AG09319 (cell line): Measurements from ENCODE around the gene RAPGEF5.

Source experiments
- DNase-seq: peaks from one replicate; pipeline ENCODE4 v3.0.0-alpha.2; 2010; ENCODE audit warnings: low read depth; ENCODE audit errors: extremely low read depth
- CTCF ChIP-seq: IDR thresholded peaks from 2 replicates; pipeline ENCODE4 v1.5.1; 2011; ENCODE audit warnings: low read depth, mild to moderate bottlenecking, inconsistent platforms, low read length, moderate library complexity

The RAPGEF5 gene

GRCh38 chr7:22167482-22167881 is 189.5 kb downstream of the RAPGEF5 start:
- no peak for DNase-seq
- no peak for TF ChIP-seq CTCF

GRCh38 chr7:22166928-22167327 is 190.0 kb downstream of the RAPGEF5 start:
- DNase-seq, result no peak
- TF ChIP-seq CTCF, result no peak

- no peak for TF ChIP-seq CTCF
- DNase-seq, result no peak
Observed at GRCh38 chr7:22159341-22159740, 197.6 kb downstream of the RAPGEF5 start.

GRCh38 chr7:22157552-22157951 is 199.4 kb downstream of the RAPGEF5 start:
- no peak for TF ChIP-seq CTCF
- DNase-seq, result no peak

GRCh38 chr7:22156205-22156604 is 200.7 kb downstream of the RAPGEF5 start:
- no peak for TF ChIP-seq CTCF
- no peak for DNase-seq

- DNase-seq, result no peak
- no peak for TF ChIP-seq CTCF
Observed at GRCh38 chr7:22154143-22154529, 202.8 kb downstream of the RAPGEF5 start.

GRCh38 chr7:22153432-22154142 is 203.4 kb downstream of the RAPGEF5 start:
- TF ChIP-seq CTCF, result no peak
- no peak for DNase-seq
